Measurements from ENCODE around the gene HOXD8.

DNA sequence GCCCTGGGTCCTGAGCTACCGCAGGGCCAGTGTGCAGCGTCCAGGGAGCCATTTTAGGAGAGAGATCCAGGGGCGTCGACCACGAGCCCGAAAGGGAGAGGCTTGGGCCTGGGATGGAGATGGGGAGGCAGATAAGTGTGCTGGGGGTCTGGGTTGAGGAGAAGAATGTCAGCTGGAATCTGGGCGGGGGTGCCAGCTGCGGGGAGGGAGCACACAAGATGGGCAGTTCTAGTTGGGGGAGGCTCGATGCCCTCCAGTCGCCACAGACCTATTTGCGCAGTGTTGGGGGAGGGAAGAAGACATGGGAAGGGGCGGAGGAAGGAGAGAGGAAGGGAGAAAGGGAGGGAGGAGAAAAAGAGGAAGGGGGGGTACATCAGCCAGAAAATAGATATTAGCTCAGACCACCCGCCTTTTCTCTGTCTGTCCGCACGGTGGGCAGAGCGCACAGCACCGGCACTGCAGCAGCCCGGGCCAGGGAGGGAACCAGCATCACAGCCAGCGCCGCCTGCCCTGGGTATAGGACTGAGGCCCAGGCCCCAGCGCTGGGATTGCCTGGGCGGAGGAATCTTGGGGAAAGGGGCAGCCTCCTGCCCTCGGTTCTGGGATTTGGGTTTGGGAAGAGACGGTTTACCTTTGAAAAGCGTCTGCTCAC is 24.3 kb upstream of the HOXD8 start:
- TF ChIP-seq, protein P1, sequence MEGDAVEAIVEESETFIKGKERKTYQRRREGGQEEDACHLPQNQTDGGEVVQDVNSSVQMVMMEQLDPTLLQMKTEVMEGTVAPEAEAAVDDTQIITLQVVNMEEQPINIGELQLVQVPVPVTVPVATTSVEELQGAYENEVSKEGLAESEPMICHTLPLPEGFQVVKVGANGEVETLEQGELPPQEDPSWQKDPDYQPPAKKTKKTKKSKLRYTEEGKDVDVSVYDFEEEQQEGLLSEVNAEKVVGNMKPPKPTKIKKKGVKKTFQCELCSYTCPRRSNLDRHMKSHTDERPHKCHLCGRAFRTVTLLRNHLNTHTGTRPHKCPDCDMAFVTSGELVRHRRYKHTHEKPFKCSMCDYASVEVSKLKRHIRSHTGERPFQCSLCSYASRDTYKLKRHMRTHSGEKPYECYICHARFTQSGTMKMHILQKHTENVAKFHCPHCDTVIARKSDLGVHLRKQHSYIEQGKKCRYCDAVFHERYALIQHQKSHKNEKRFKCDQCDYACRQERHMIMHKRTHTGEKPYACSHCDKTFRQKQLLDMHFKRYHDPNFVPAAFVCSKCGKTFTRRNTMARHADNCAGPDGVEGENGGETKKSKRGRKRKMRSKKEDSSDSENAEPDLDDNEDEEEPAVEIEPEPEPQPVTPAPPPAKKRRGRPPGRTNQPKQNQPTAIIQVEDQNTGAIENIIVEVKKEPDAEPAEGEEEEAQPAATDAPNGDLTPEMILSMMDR (IDR thresholded peaks at IDR 0.05): no peak
- TF ChIP-seq EP300 (IDR thresholded peaks at IDR 0.05; ENCODE audit: low read depth): no peak
- TF ChIP-seq POLR2AphosphoS5 (IDR thresholded peaks at IDR 0.05): no peak
